Pulmonary artery endothelial cell (primary cell): ENCODE results near the gene LY86. TPM values are rescaled to one million over a fixed set of nuclear protein-coding genes. Genes with fewer than 3 reads are reported as not detected.
A peak's percentile ranks its signal among the peaks of the same experiment; 100 is the strongest.

ENCODE experiments used
- DNase-seq: peaks from one replicate; pipeline ENCODE4 v3.0.0-alpha.2; 2011; ENCODE audit warnings: low read depth, low spot score
- total RNA-seq: library from RNA; depleted of rRNA; stranded (reverse); fragments of >200 nt; gene quantifications from 2 replicates; pipeline ENCODE4 v1.2.3, GENCODE V29; 2014

LY86 gene
- not detected in 2 replicates for total RNA-seq

- no peak for DNase-seq
These were observed at the start of gene LY86 for GRCh38 chr6:6588064-6588923. TSS of gene LY86 (plus strand) at chr6:6588720. CDS start at chr6:6588735, 15 bp downstream.

GRCh38 chr6:6539036-6539435 lies 49.5 kb upstream of the LY86 start:
- DNase-seq, result no peak

- no peak for DNase-seq
These were observed 46.2 kb upstream of the LY86 start for GRCh38 chr6:6542357-6542756.

GRCh38 chr6:6543181-6543879 lies 45.2 kb upstream of the LY86 start:
- DNase-seq, result no peak

- no peak for DNase-seq
These were observed 42.8 kb upstream of the LY86 start for GRCh38 chr6:6545616-6546317.

- no peak for DNase-seq
These were observed 42.0 kb upstream of the LY86 start for GRCh38 chr6:6546318-6547109.

GRCh38 chr6:6547110-6547879 lies 41.2 kb upstream of the LY86 start:
- peak; percentile 58 for DNase-seq

- DNase-seq, result no peak
These were observed 32.3 kb upstream of the LY86 start for GRCh38 chr6:6556161-6556737.

- peak; percentile 17 for DNase-seq
These were observed 31.6 kb upstream of the LY86 start for GRCh38 chr6:6556738-6557503.

GRCh38 chr6:6557504-6557839 lies 31.0 kb upstream of the LY86 start:
- no peak for DNase-seq

- DNase-seq, result no peak
These were observed 30.6 kb upstream of the LY86 start for GRCh38 chr6:6557886-6558285.

GRCh38 chr6:6559994-6560570 lies 28.4 kb upstream of the LY86 start:
- no peak for DNase-seq

GRCh38 chr6:6560909-6561308 lies 27.6 kb upstream of the LY86 start:
- DNase-seq, result no peak

GRCh38 chr6:6564154-6564553 lies 24.4 kb upstream of the LY86 start:
- no peak for DNase-seq

- DNase-seq, result no peak
These were observed 23.5 kb upstream of the LY86 start for GRCh38 chr6:6565069-6565468.

- no peak for DNase-seq
These were observed 23.0 kb upstream of the LY86 start for GRCh38 chr6:6565488-6565887.

- DNase-seq, result no peak
These were observed 21.8 kb upstream of the LY86 start for GRCh38 chr6:6566766-6567165.

- no peak for DNase-seq
These were observed 19.3 kb upstream of the LY86 start for GRCh38 chr6:6569096-6569810.

- no peak for DNase-seq
These were observed 18.7 kb upstream of the LY86 start for GRCh38 chr6:6569811-6570164.
